HepG2 (cell line): ENCODE data around the gene NFIL3. TPM values are rescaled to one million over a fixed set of nuclear protein-coding genes. Genes with fewer than 3 reads are reported as not detected.

ENCODE experiments used
- ADNP ChIP-seq: sonication (generic); formaldehyde crosslinking; IDR thresholded peaks from 2 replicates; pipeline ENCODE4 v1.4.0; 2020; ENCODE audit warnings: missing genetic modification reagents
- DPF2 ChIP-seq: sonication (generic); formaldehyde crosslinking; IDR thresholded peaks from 2 replicates; pipeline ENCODE4 v1.4.0; 2020; ENCODE audit warnings: mild to moderate bottlenecking, low read depth, missing genetic modification reagents, borderline replicate concordance
- FOXM1 ChIP-seq: sonication (generic); formaldehyde crosslinking; IDR thresholded peaks from 2 replicates; pipeline ENCODE4 v1.5.0; 2020; ENCODE audit warnings: missing genetic modification reagents
- HES4 ChIP-seq: sonication (generic); formaldehyde crosslinking; IDR thresholded peaks from 2 replicates; pipeline ENCODE4 v1.9.0; 2021; ENCODE audit warnings: mild to moderate bottlenecking, missing genetic modification reagents, borderline replicate concordance
- HNRNPH1 ChIP-seq: fragments of 200-400 bp; formaldehyde crosslinking; optimal IDR thresholded peaks from 2 replicates; pipeline ENCODE3; 2017; ENCODE audit warnings: mild to moderate bottlenecking, low read depth, low read length
- KDM3A ChIP-seq: IDR thresholded peaks from 2 replicates; pipeline ENCODE4 v1.6.1; 2018; ENCODE audit warnings: low read depth, missing compliant biosample characterization
- KLF16 ChIP-seq, 2 experiments: sonication (generic) in 1 of 2; formaldehyde crosslinking in 1 of 2; IDR thresholded peaks; 2 replicates each; pipeline versions ENCODE4 v1.6.1 to v1.8.0; 2016 to 2023; ENCODE audit warnings: missing genetic modification reagents in 2 of 2, missing compliant biosample characterization in 1 of 2
- MYC ChIP-seq: sonication (generic); formaldehyde crosslinking; IDR thresholded peaks from 2 replicates; pipeline ENCODE4 v1.9.0; 2021; ENCODE audit warnings: missing genetic modification reagents, borderline replicate concordance
- NR3C1 ChIP-seq: sonication (generic); formaldehyde crosslinking; IDR thresholded peaks from 2 replicates; pipeline ENCODE4 v1.4.0; 2020; ENCODE audit warnings: missing genetic modification reagents
- PBX3 ChIP-seq: sonication (generic); formaldehyde crosslinking; IDR thresholded peaks from 2 replicates; pipeline ENCODE4 v1.8.1; 2023; ENCODE audit warnings: missing genetic modification reagents, inconsistent platforms, borderline replicate concordance
- PCBP2 ChIP-seq: fragments of 200-400 bp; formaldehyde crosslinking; optimal IDR thresholded peaks from 2 replicates; pipeline ENCODE3; 2018; ENCODE audit warnings: low read length, low read depth; ENCODE audit not compliant: poor library complexity, severe bottlenecking
- ZNF205 ChIP-seq: IDR thresholded peaks from 2 replicates; pipeline ENCODE4 v1.6.1; 2018; ENCODE audit warnings: missing biosample characterization, missing genetic modification reagents
- ZNF460 ChIP-seq: sonication (generic); formaldehyde crosslinking; IDR thresholded peaks from 2 replicates; pipeline ENCODE4 v1.5.1; 2020; ENCODE audit warnings: missing genetic modification reagents, mild to moderate bottlenecking, borderline replicate concordance
- ZSCAN22 ChIP-seq: sonication (generic); formaldehyde crosslinking; IDR thresholded peaks from 2 replicates; pipeline ENCODE4 v1.4.0; 2020; ENCODE audit warnings: mild to moderate bottlenecking, missing genetic modification reagents
- polyA plus RNA-seq, 8 experiments: library from polyadenylated mRNA; depleted of rRNA in 3 of 8; stranded (reverse) in 7 of 8; unstranded in 1 of 8; fragments of >200 nt; fragmentation: Illumina TruSeq in 4 of 8; extraction: Trizol in 4 of 8; gene quantifications; 2 replicates each; pipeline versions ENCODE4 v1.2.1 to v1.2.3, GENCODE V29; 2011 to 2016; ENCODE audit warnings: low read depth in 4 of 8, missing spikeins in 1 of 8, mixed read lengths in 1 of 8; ENCODE audit not compliant: insufficient read depth in 1 of 8
- total RNA-seq, 5 experiments: library from RNA; depleted of rRNA; stranded (reverse); fragments of >200 nt; fragmentation: Illumina TruSeq; extraction: Trizol; gene quantifications; 2 replicates each; pipeline ENCODE4 v1.2.3, GENCODE V29; 2016; ENCODE audit warnings: low read depth in 1 of 5
- TF ChIP-seq, protein P1 (sequence below), 2 experiments: sonication (generic) in 1 of 2; formaldehyde crosslinking in 1 of 2; IDR thresholded peaks; 2 replicates each; pipeline versions ENCODE4 v1.6.1 to v1.9.0; 2014 to 2022; ENCODE audit warnings: antibody characterized with exemption in 1 of 2, borderline replicate concordance in 1 of 2, inconsistent platforms in 1 of 2, low read depth in 1 of 2, missing genetic modification reagents in 1 of 2
- TF ChIP-seq, protein P2 (sequence below): sonication (generic); formaldehyde crosslinking; IDR thresholded peaks from 2 replicates; pipeline ENCODE4 v1.4.0; 2020; ENCODE audit warnings: low read depth, missing genetic modification reagents
- TF ChIP-seq, protein P3 (sequence below): IDR thresholded peaks from 2 replicates; pipeline ENCODE4 v1.6.1; 2016

NFIL3 gene
- total and polyA plus RNA-seq, 2 of the 13 experiments (the other 11 are each of a cell fraction or from before 2014, with no cell fraction given) = 46.6 to 54.2 TPM

GRCh38 chr9:91361291-91362050 is 62.2 kb downstream of the NFIL3 start, which contains the start of gene AUH (continued):
- TF ChIP-seq, protein P1, sequence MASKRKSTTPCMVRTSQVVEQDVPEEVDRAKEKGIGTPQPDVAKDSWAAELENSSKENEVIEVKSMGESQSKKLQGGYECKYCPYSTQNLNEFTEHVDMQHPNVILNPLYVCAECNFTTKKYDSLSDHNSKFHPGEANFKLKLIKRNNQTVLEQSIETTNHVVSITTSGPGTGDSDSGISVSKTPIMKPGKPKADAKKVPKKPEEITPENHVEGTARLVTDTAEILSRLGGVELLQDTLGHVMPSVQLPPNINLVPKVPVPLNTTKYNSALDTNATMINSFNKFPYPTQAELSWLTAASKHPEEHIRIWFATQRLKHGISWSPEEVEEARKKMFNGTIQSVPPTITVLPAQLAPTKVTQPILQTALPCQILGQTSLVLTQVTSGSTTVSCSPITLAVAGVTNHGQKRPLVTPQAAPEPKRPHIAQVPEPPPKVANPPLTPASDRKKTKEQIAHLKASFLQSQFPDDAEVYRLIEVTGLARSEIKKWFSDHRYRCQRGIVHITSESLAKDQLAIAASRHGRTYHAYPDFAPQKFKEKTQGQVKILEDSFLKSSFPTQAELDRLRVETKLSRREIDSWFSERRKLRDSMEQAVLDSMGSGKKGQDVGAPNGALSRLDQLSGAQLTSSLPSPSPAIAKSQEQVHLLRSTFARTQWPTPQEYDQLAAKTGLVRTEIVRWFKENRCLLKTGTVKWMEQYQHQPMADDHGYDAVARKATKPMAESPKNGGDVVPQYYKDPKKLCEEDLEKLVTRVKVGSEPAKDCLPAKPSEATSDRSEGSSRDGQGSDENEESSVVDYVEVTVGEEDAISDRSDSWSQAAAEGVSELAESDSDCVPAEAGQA (IDR thresholded peaks at IDR 0.05; ENCODE audit: low read depth) = peak; percentile 9; the same call in 1 of the 2 replicates
- TF ChIP-seq, protein P1 (CRISPR knock-in tag; IDR thresholded peaks at IDR 0.05; ENCODE audit: borderline replicate concordance) = no peak
- TF ChIP-seq PCBP2 = no peak
- TF ChIP-seq FOXM1 = 0 out of 2 replicates have a peak, but pooled peaks have one; percentile 33
- TF ChIP-seq KDM3A (CRISPR knock-in tag) = no peak
- TF ChIP-seq KLF16 (CRISPR knock-in tag; IDR thresholded peaks at IDR 0.05) = peak in 1 of 2 experiments; percentile 59; a peak in 2 of 4 replicates
- TF ChIP-seq HES4 (CRISPR knock-in tag) = peak; percentile 46
- TF ChIP-seq ZNF460 (CRISPR knock-in tag) = no peak
- no peak for TF ChIP-seq PBX3 (CRISPR knock-in tag)
- no peak for TF ChIP-seq ZSCAN22 (CRISPR knock-in tag)
- no peak for TF ChIP-seq HNRNPH1
- TF ChIP-seq ADNP (CRISPR knock-in tag) = no peak
- no peak for TF ChIP-seq NR3C1 (CRISPR knock-in tag)
- TF ChIP-seq, protein P2, sequence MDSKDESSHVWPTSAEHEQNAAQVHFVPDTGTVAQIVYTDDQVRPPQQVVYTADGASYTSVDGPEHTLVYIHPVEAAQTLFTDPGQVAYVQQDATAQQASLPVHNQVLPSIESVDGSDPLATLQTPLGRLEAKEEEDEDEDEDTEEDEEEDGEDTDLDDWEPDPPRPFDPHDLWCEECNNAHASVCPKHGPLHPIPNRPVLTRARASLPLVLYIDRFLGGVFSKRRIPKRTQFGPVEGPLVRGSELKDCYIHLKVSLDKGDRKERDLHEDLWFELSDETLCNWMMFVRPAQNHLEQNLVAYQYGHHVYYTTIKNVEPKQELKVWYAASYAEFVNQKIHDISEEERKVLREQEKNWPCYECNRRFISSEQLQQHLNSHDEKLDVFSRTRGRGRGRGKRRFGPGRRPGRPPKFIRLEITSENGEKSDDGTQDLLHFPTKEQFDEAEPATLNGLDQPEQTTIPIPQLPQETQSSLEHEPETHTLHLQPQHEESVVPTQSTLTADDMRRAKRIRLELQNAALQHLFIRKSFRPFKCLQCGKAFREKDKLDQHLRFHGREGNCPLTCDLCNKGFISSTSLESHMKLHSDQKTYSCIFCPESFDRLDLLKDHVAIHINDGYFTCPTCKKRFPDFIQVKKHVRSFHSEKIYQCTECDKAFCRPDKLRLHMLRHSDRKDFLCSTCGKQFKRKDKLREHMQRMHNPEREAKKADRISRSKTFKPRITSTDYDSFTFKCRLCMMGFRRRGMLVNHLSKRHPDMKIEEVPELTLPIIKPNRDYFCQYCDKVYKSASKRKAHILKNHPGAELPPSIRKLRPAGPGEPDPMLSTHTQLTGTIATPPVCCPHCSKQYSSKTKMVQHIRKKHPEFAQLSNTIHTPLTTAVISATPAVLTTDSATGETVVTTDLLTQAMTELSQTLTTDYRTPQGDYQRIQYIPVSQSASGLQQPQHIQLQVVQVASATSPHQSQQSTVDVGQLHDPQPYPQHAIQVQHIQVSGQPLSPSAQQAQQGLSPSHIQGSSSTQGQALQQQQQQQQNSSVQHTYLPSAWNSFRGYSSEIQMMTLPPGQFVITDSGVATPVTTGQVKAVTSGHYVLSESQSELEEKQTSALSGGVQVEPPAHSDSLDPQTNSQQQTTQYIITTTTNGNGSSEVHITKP = no peak
- TF ChIP-seq ZNF205 (CRISPR knock-in tag) = no peak
- 0 out of 2 replicates have a peak, but pooled peaks have one; percentile 29 for TF ChIP-seq MYC (CRISPR knock-in tag)
- TF ChIP-seq DPF2 (CRISPR knock-in tag) = no peak
- TF ChIP-seq, protein P3, sequence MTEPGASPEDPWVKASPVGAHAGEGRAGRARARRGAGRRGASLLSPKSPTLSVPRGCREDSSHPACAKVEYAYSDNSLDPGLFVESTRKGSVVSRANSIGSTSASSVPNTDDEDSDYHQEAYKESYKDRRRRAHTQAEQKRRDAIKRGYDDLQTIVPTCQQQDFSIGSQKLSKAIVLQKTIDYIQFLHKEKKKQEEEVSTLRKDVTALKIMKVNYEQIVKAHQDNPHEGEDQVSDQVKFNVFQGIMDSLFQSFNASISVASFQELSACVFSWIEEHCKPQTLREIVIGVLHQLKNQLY (CRISPR knock-in tag) = no peak
